Measurements from ENCODE around the gene TOX2.

DNA sequence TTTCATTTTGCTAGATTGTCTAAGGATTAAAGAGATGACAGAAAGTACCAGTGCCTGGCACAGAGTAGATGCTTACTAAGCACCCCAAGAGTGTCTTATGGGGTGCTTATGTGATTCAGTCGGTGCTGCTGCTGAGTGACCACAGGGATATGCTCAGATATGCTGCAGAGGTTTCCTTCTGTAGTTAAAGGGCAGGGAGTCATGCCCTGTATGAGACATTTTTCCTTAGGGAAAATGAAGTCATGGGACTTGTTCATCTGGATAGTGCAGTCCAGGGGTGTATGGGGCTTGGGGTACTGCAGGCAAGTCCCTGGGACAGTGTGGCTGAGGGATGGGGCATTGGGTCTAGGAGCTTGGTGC, 25.1 kb downstream of the TOX2 start:
- TF ChIP-seq, protein P1, sequence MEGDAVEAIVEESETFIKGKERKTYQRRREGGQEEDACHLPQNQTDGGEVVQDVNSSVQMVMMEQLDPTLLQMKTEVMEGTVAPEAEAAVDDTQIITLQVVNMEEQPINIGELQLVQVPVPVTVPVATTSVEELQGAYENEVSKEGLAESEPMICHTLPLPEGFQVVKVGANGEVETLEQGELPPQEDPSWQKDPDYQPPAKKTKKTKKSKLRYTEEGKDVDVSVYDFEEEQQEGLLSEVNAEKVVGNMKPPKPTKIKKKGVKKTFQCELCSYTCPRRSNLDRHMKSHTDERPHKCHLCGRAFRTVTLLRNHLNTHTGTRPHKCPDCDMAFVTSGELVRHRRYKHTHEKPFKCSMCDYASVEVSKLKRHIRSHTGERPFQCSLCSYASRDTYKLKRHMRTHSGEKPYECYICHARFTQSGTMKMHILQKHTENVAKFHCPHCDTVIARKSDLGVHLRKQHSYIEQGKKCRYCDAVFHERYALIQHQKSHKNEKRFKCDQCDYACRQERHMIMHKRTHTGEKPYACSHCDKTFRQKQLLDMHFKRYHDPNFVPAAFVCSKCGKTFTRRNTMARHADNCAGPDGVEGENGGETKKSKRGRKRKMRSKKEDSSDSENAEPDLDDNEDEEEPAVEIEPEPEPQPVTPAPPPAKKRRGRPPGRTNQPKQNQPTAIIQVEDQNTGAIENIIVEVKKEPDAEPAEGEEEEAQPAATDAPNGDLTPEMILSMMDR (IDR thresholded peaks at IDR 0.05; ENCODE audit: insufficient read depth, low read depth, low read length), result no peak
- TF ChIP-seq EZH2 (IDR thresholded peaks at IDR 0.05; ENCODE audit: insufficient read depth, low read length), result no peak
